ENCODE data around the gene ETV1.

The ETV1 gene

DNA sequence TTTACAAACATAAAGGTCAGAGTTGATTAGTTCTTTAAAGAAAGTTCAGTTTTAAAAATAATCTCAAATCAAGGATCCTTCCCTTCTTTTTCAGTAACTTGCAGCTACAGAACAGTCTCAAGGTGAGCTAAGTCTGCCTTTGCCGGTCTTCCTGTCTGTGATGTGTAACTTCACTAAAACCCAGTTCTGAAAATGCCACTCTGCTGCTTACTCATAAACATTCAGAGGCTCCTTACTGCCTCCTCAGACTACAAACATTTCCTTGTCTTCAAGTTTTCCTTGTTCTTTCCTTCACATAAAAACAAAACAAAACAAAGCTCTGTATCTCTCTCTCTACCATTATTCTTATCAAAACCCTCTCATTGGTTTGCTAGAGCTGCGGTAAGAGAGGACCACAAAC is 128.7 kb downstream of the ETV1 start:
- no peak for TF ChIP-seq ZFX (IDR thresholded peaks at IDR 0.05)
- TF ChIP-seq, protein P1, sequence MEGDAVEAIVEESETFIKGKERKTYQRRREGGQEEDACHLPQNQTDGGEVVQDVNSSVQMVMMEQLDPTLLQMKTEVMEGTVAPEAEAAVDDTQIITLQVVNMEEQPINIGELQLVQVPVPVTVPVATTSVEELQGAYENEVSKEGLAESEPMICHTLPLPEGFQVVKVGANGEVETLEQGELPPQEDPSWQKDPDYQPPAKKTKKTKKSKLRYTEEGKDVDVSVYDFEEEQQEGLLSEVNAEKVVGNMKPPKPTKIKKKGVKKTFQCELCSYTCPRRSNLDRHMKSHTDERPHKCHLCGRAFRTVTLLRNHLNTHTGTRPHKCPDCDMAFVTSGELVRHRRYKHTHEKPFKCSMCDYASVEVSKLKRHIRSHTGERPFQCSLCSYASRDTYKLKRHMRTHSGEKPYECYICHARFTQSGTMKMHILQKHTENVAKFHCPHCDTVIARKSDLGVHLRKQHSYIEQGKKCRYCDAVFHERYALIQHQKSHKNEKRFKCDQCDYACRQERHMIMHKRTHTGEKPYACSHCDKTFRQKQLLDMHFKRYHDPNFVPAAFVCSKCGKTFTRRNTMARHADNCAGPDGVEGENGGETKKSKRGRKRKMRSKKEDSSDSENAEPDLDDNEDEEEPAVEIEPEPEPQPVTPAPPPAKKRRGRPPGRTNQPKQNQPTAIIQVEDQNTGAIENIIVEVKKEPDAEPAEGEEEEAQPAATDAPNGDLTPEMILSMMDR (conservative IDR thresholded peaks at IDR 0.05): no peak
- no peak overlapping the region for H3K27ac ChIP-seq

DNA sequence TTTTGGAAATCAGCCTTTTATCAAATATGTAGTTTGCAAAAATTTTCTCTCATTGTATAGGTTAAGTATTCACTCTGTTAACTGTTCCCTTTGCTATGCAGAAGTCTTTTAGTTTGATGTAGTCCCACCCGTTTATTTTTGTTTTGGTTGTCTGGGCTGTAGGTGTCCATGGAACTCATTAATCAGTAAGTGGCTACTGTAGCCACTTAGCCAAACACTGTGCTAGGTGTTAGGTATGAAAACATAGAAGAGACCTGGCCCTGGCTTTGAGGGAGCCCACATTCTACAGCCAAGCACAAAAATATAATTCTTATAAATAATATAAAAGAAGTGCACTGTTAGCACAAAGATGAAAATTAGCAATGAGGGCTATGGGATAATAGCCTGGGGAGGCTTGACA is 133.5 kb downstream of the ETV1 start:
- H3K27ac ChIP-seq: no peak overlapping the region
- TF ChIP-seq, protein P1 (conservative IDR thresholded peaks at IDR 0.05): no peak
- TF ChIP-seq ZFX (IDR thresholded peaks at IDR 0.05): no peak

DNA sequence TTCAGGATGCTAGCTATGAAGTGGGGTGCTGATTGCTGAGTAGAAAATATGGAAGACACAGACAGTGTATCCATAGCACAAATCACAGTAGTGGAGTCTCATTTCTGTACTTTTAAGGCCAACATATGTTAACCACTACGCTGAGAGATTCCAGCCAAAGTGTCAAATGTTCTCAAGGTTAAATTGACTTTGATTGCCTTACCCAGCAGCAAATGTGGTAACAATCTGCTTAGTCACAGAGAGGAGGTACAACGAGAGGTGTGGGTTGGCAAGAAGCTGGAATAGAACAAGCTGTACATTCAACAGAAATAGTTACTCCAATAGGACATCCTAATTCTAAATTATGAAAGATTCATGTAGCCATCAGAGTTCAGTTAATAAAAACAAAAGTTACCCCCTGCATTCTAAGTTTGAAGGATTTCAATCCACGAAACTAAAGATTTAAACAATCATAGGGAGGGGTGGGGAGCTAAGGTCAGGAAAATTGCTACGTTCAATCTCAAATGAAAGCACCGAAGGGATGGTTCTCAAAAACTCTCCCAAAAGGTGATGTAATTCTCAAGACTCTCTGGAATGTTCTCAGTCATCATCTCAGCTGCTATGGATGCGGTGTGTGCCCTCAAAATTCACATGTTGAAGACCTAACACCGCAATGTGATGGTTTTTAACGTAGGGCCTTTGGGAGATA is 137.0 kb downstream of the ETV1 start:
- H3K27ac ChIP-seq: no peak overlapping the region
- TF ChIP-seq ZFX (IDR thresholded peaks at IDR 0.05): no peak
- TF ChIP-seq, protein P1 (conservative IDR thresholded peaks at IDR 0.05): no peak

DNA sequence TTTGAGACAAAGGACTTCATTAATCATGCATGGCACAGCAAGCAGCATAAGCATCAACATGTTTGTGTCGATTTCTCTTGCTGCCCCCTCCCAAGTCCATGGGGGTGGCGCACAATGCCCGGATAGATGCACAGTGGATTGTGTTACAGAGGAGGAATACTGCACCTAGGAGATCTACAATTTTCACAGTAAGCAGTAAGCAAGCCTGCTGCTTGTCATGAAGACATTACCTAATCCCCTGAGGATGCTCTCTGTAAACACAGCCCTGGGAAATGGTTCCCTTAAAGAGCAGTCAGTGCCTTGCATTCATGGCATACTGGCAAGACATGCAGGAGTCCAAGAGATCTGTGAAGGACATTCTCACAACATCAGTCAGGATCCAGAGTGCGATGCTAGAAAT is 137.7 kb downstream of the ETV1 start:
- H3K27ac ChIP-seq: no peak overlapping the region
- TF ChIP-seq, protein P1 (conservative IDR thresholded peaks at IDR 0.05): no peak
- TF ChIP-seq ZFX (IDR thresholded peaks at IDR 0.05): no peak

DNA sequence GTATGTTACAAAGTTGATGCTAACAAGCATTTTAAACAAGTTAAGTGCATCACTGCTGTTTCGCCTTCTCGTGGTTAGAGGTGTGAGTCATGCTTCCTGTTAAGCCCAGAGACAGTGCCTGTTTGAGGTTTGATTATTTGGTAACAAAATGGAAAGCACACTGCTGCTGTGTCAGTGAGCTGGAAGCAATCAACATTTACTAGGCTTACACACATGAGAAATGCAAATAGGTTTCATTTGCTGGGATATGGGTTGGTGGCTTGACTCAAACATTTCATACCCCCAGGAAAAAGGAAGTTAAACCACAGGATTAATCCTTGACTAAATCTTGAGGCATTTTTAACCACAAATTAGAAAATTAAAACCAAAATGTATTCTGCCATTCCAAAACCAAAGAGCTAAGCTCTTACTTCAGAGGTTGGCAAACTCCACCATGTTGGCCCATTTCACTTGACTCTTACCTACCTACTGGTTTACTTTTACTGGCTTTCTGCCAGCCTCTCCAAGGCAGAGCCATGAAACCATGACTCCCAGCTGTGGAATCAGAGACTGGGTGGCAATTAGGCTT is 139.2 kb downstream of the ETV1 start:
- no peak overlapping the region for H3K27ac ChIP-seq
- TF ChIP-seq, protein P1 (conservative IDR thresholded peaks at IDR 0.05): no peak
- no peak for TF ChIP-seq ZFX (IDR thresholded peaks at IDR 0.05)

DNA sequence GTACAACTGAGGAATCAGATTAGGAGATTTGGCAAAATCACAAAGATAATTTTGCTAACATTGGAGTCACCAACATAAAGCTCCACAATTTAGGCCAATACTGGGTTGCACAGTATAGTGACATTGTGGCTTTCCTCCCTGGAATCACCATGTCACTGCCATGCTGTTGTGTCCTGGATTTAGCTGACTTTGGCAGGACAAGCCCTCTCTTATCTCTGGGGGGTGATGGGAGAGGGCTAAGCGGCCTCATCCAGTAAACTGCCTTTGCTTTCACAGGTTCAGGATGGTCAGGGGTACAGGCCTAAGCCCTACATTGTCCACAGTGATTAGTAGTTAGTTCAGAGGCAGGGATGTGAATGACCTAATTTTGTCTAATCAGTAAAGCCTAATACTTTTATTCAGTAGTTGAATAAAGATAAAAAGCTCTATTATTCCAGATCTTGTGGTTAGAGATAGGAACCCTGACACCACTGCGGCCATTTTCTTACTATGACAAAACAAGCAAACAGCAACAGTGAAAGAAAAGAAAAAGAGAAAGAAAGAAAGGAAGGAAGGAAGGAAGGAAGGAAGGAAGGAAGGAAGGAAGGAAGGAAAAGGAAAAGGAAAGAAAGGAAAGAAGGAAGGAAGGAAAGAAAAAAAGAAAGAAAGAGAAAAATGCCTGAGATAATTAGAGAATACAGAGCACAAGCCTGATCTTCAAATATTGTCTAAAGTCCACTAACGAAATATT is 140.1 kb downstream of the ETV1 start:
- TF ChIP-seq, protein P1 (conservative IDR thresholded peaks at IDR 0.05): no peak
- TF ChIP-seq ZFX (IDR thresholded peaks at IDR 0.05): no peak
- H3K27ac ChIP-seq: no peak overlapping the region

DNA sequence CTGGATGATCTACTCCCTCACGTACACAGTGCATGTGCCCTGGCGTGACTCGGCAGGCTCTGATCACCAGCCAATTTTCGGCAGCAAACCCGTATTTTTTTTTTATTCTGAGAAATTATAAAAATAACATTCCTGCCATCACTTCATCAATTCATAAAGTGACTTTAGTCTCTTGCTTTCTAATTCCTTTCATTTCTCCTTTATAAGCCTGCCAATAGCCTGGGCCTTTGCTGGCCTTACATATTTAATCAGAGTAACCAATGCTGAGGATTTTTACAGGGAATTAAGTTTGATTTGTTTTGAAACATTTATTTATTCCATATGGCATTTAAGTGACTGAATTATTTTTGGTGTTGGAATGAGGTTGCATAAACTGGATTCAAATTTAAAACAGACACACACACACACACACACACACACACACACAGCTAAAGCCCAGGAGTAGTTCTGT is 140.8 kb downstream of the ETV1 start:
- TF ChIP-seq, protein P1 (conservative IDR thresholded peaks at IDR 0.05): no peak
- no peak for TF ChIP-seq ZFX (IDR thresholded peaks at IDR 0.05)

More for the DNA sequence above, 140.8 kb downstream of the ETV1 start:
- no peak overlapping the region for H3K27ac ChIP-seq
